Spleen (tissue), 7 donors: Measurements from ENCODE around the gene PCK2.

Experiments
- CTCF ChIP-seq, 11 experiments: fragments of 200-600 bp in 7 of 11; fragments of 450-650 bp in 4 of 11; sonication (generic) in 4 of 11; IDR thresholded peaks in 8 of 11; conservative IDR thresholded peaks in 3 of 11; 1 replicate in 7 of 11; 2 replicates in 4 of 11; pipeline versions ENCODE4 v1.4.0 to v1.8.0; 2016 to 2021; ENCODE audit warnings: antibody characterized with exemption in 11 of 11, inconsistent platforms in 4 of 11, mild to moderate bottlenecking in 1 of 11
- POLR2AphosphoS5 ChIP-seq, 3 donors: sonication (generic); formaldehyde crosslinking; IDR thresholded peaks; one replicate each; pipeline ENCODE4 v1.5.1; 2017; ENCODE audit warnings: antibody characterized with exemption in 3 of 3
- donor health status: DM: no; HTN: no; CAD: no; lungs with moderate emphysema.
- donor health status: DM: no; HTN: no; CAD: no.
- donor health status: DM: no; HTN: no; CAD: no.

- TF ChIP-seq POLR2AphosphoS5 (IDR thresholded peaks at IDR 0.05) = peak in 1 of 3 donors; percentile 27
- no peak for TF ChIP-seq CTCF (IDR thresholded peaks at IDR 0.05 in 8 of 11, conservative IDR thresholded peaks at IDR 0.05 in 3 of 11)
These were observed 57.4 kb downstream of the PCK2 start for GRCh38 chr14:24151404-24152080.
